OCI-LY7 (cell line): ENCODE results near the gene KAZN. TPM values are rescaled to one million over a fixed set of nuclear protein-coding genes. Genes with fewer than 3 reads are reported as not detected.
A peak's percentile ranks its signal among the peaks of the same experiment; 100 is the strongest.

ENCODE experiments used
- BruUV-seq: library from RNA; stranded (reverse); fragments of 400-500 nt; replicated peaks from 2 replicates; lab custom pipeline; 2021; lab: Mats Ljungman, UMichigan
- CTCF ChIA-PET: fragments of 300-600 bp; sonication (Branson Sonifier 250); formaldehyde crosslinking; loops from one replicate; lab custom pipeline; 2022; ENCODE audit warnings: antibody characterized with exemption; ENCODE audit not compliant: unreplicated experiment; lab: Charles Lee
- POLR2A ChIA-PET: fragments of 300-600 bp; sonication (Branson Sonifier 250); formaldehyde crosslinking; loops from one replicate; lab custom pipeline; 2022; ENCODE audit warnings: antibody characterized with exemption; lab: Charles Lee
- DNase-seq: peaks from one replicate; pipeline ENCODE4 v3.0.0-alpha.2; 2015; ENCODE audit warnings: low spot score
- H2AFZ ChIP-seq: fragments of 200-600 bp; sonication (generic), shearing (Covaris generic); 2 replicates; pipeline ENCODE4 v1.6.1; 2014; ENCODE audit warnings: mild to moderate bottlenecking, antibody characterized with exemption, low read length, moderate library complexity
- H3K27ac ChIP-seq: fragments of 200-600 bp; sonication (generic); 2 replicates; pipeline ENCODE4 v1.5.1; 2014; ENCODE audit warnings: mixed run types, low read depth, mild to moderate bottlenecking, moderate library complexity, low read length, inconsistent platforms; ENCODE audit not compliant: poor library complexity, severe bottlenecking
- H3K36me3 ChIP-seq: fragments of 200-600 bp; sonication (generic); 2 replicates; pipeline ENCODE4 v1.6.1; 2014; ENCODE audit warnings: mild to moderate bottlenecking, antibody characterized with exemption, low read length, moderate library complexity, mixed read lengths; ENCODE audit not compliant: insufficient read depth
- H3K4me1 ChIP-seq: fragments of 200-600 bp; sonication (generic); 2 replicates; pipeline ENCODE4 v1.5.1; 2014; ENCODE audit warnings: mild to moderate bottlenecking, low read length; ENCODE audit not compliant: insufficient read depth, poor library complexity, severe bottlenecking
- H3K4me2 ChIP-seq: fragments of 200-600 bp; sonication (generic); 2 replicates; pipeline ENCODE4 v1.6.1; 2014; ENCODE audit warnings: mild to moderate bottlenecking, low read length
- H3K4me3 ChIP-seq: fragments of 200-600 bp; sonication (generic); 2 replicates; pipeline ENCODE4 v1.5.1; 2014; ENCODE audit warnings: mild to moderate bottlenecking, low read depth, low read length; ENCODE audit not compliant: poor library complexity, severe bottlenecking
- H3K79me2 ChIP-seq: fragments of 200-600 bp; sonication (generic); 2 replicates; pipeline ENCODE4 v1.6.1; 2016; ENCODE audit warnings: low read depth, mild to moderate bottlenecking, low read length, moderate library complexity, mixed read lengths; ENCODE audit not compliant: insufficient read depth
- H3K9me2 ChIP-seq: fragments of 200-600 bp; sonication (generic); 2 replicates; pipeline ENCODE4 v1.6.1; 2016; ENCODE audit warnings: mild to moderate bottlenecking, low read length, mixed read lengths; ENCODE audit not compliant: insufficient read depth
- H3K9me3 ChIP-seq: fragments of 200-600 bp; sonication (generic); 2 replicates; pipeline ENCODE4 v1.6.1; 2014; ENCODE audit warnings: mild to moderate bottlenecking, mixed run types, low read length, mixed read lengths
- H4K20me1 ChIP-seq: fragments of 200-600 bp; sonication (generic); 2 replicates; pipeline ENCODE4 v1.6.1; 2014; ENCODE audit warnings: mild to moderate bottlenecking, antibody characterized with exemption, low read length, moderate library complexity, mixed read lengths; ENCODE audit not compliant: insufficient read depth
- EZH2phosphoT487 ChIP-seq: fragments of 200-600 bp; sonication (generic); IDR thresholded peaks from 2 replicates; pipeline ENCODE4 v1.6.1; 2018; ENCODE audit warnings: low read depth, borderline replicate concordance, mild to moderate bottlenecking, mixed run types, antibody characterized with exemption, low read length, moderate library complexity, mixed read lengths
- intact Hi-C: fragments of 100-400 bp; cut with micrococcal nuclease; formaldehyde crosslinking; loops from one replicate; pipeline ENCODE4 v1.10.0; 2022; ENCODE audit not compliant: unreplicated experiment
- total RNA-seq, 2 experiments: library from RNA; depleted of rRNA in 1 of 2; stranded (reverse); fragments of >200 nt in 1 of 2; shearing (Covaris generic) in 1 of 2; gene quantifications; 2 replicates each; pipeline ENCODE4 v1.2.3, GENCODE V29; 2014 to 2022
- TF ChIP-seq, protein P1 (sequence below): fragments of 200-600 bp; sonication (generic); conservative IDR thresholded peaks from 2 replicates; pipeline ENCODE4 v1.5.1; 2014; ENCODE audit warnings: mild to moderate bottlenecking, antibody characterized with exemption, low read length, moderate library complexity, mixed read lengths

The KAZN gene
- total RNA-seq, 2 experiments from 2014 or later, result 0.40 to 2.4 TPM

DNA sequence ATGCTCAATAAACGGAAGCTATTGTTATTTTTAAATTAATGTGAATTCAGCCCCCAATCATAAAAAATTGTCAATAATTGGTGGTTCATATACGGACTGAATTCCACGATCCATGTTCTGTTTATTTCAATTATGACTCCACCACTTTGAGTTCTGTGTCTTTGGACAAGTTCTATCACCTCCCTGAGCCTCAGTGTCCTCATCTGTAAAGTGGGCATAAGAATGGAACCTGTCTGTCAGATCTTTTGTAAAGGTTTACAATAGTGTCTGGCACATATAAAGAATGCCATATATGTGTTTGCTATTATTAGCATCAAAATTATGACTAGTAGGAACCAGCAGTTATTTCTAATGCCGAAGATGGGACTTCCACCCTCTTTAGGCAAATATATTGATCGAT is 183.3 kb downstream of the KAZN start:
- BruUV-seq, result no TSS peak
- ChIA-PET CTCF (no interaction called here), POLR2A (no interaction called here)
- no peaks in the 10 kb centered on the region for H4K20me1 ChIP-seq
- no peaks in the 10 kb centered on the region for H3K79me2 ChIP-seq
- H3K4me3 ChIP-seq, result no peak overlapping the region
- intact Hi-C loops, result no loop called here
- H3K4me2 ChIP-seq, result no peak overlapping the region
- peaks cover 16% of the 10 kb centered on the region for H3K4me1 ChIP-seq
- TF ChIP-seq, protein P1, sequence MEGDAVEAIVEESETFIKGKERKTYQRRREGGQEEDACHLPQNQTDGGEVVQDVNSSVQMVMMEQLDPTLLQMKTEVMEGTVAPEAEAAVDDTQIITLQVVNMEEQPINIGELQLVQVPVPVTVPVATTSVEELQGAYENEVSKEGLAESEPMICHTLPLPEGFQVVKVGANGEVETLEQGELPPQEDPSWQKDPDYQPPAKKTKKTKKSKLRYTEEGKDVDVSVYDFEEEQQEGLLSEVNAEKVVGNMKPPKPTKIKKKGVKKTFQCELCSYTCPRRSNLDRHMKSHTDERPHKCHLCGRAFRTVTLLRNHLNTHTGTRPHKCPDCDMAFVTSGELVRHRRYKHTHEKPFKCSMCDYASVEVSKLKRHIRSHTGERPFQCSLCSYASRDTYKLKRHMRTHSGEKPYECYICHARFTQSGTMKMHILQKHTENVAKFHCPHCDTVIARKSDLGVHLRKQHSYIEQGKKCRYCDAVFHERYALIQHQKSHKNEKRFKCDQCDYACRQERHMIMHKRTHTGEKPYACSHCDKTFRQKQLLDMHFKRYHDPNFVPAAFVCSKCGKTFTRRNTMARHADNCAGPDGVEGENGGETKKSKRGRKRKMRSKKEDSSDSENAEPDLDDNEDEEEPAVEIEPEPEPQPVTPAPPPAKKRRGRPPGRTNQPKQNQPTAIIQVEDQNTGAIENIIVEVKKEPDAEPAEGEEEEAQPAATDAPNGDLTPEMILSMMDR, result no peak
- TF ChIP-seq EZH2phosphoT487, result no peak
- no peak for DNase-seq
- no peaks in the 10 kb centered on the region for H3K9me3 ChIP-seq
- no peaks in the 10 kb centered on the region for H3K9me2 ChIP-seq
- no peaks in the 10 kb centered on the region for H3K36me3 ChIP-seq
- H2AFZ ChIP-seq, result no peak overlapping the region
- no peak overlapping the region for H3K27ac ChIP-seq

DNA sequence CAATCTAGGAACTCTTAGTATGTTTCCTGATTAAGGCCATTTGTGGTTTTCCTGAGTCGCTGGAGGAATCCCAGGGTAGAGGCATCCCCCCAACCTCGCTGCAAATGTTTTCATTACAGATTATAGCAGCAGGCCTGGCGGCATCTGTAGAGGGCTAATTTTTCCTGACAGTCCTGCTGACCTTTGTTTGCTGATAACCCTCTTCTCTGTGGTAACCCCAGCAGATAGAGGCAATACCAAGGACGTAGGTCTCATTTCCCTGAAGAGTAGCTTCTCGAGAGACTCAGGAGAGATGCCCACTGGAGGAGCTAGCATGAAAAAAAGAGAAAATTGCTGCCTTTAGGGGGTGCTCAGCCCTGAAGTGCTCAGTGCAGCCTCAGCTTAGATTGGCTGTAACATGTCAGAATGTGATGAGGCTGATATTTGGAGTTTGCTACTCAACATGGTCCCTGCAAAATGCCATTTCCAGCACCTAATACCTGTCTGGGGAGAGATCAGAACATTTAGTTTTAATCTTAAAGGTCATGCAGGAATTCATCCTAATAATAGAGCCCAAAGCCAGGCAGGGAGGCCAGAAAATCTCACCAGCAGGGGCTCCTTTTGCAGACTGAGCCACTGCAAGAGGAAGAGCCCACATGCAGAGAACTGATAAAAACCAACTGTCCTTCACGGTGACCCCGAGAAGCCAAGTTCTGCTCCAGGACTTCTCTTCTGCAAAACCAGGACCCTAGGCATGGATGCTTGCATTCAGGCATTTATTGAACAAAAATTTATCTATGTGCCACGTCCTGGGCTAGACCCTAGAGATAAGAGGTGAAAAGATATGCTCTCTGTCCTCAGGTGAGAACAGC is 184.5 kb downstream of the KAZN start:
- intact Hi-C loops, result no loop called here

DNA sequence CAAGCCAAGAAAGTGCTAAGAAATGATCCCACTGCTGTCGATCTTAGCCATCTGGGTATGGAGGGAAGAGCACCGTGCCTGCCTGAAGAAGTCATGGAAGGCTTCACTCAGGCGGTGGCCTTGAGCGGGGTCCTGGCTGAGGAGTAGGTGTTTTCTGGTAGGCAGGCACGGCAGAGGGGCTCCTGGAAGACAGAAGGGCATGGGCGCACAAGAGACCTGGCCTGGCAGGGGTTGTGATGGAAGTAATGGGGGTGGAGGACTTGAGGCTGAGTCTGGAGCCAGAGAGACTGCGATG is 185.1 kb downstream of the KAZN start:
- H3K9me3 ChIP-seq, result no peaks in the 10 kb centered on the region
- no peak for DNase-seq
- H3K4me1 ChIP-seq, result peaks cover 8% of the 10 kb centered on the region
- H3K36me3 ChIP-seq, result no peaks in the 10 kb centered on the region
- intact Hi-C loops, result no loop called here
- no peak overlapping the region for H2AFZ ChIP-seq
- no TSS peak for BruUV-seq
- H3K4me2 ChIP-seq, result no peak overlapping the region
- no peak overlapping the region for H3K27ac ChIP-seq
- ChIA-PET CTCF (no interaction called here), POLR2A (no interaction called here)
- no peak for TF ChIP-seq EZH2phosphoT487
- TF ChIP-seq, protein P1, result no peak
- H4K20me1 ChIP-seq, result no peaks in the 10 kb centered on the region
- H3K9me2 ChIP-seq, result no peaks in the 10 kb centered on the region
- no peaks in the 10 kb centered on the region for H3K79me2 ChIP-seq
- no peak overlapping the region for H3K4me3 ChIP-seq

More for the DNA sequence above, 184.5 kb downstream of the KAZN start:
- no peaks in the 10 kb centered on the region for H3K9me2 ChIP-seq
- ChIA-PET CTCF (interaction anchor here (0.6 kb wide), 1 partner anchor 130 kb away, joined by 3 read pairs; no protein-coding TSS in a partner anchor), POLR2A (no interaction called here)
- no peak overlapping the region for H3K4me3 ChIP-seq
- no peaks in the 10 kb centered on the region for H4K20me1 ChIP-seq
- no peaks in the 10 kb centered on the region for H3K79me2 ChIP-seq
- no peak overlapping the region for H3K4me2 ChIP-seq
- no peak overlapping the region for H3K27ac ChIP-seq
- DNase-seq, result no peak
- H3K9me3 ChIP-seq, result no peaks in the 10 kb centered on the region
- H3K36me3 ChIP-seq, result no peaks in the 10 kb centered on the region
- no TSS peak for BruUV-seq
- H3K4me1 ChIP-seq, result peaks cover 14% of the 10 kb centered on the region
- TF ChIP-seq, protein P1, result peak; percentile 51
- no peak for TF ChIP-seq EZH2phosphoT487
- H2AFZ ChIP-seq, result no peak overlapping the region
